ENCODE measurements around the gene PMPCA.

Gene PMPCA

GRCh38 chr9:136462664-136463063 lies 52.2 kb downstream of the PMPCA start:
- in situ Hi-C loops (cut with MboI; ENCODE audit: low pct_unique_long_range_greater_than_20kb, low sequenced_read_pairs, unreplicated experiment), result no loop called here

GRCh38 chr9:136463578-136463977 lies 53.1 kb downstream of the PMPCA start:
- no peak for TF ChIP-seq CTCF (IDR thresholded peaks at IDR 0.05; ENCODE audit: extremely low read depth, insufficient read depth, missing control alignments)
- in situ Hi-C loops (cut with MboI; ENCODE audit: low pct_unique_long_range_greater_than_20kb, low sequenced_read_pairs, unreplicated experiment), result no loop called here
- DNase-seq (ENCODE audit: low spot score), result no peak

More at GRCh38 chr9:136462664-136463063, 52.2 kb downstream of the PMPCA start:
- DNase-seq (ENCODE audit: low spot score), result no peak
- TF ChIP-seq CTCF (IDR thresholded peaks at IDR 0.05; ENCODE audit: extremely low read depth, insufficient read depth, missing control alignments), result no peak

GRCh38 chr9:136464241-136464640 lies 53.8 kb downstream of the PMPCA start:
- in situ Hi-C loops (cut with MboI; ENCODE audit: low pct_unique_long_range_greater_than_20kb, low sequenced_read_pairs, unreplicated experiment), result no loop called here
- DNase-seq (ENCODE audit: low spot score), result peak; percentile 25
- no peak for TF ChIP-seq CTCF (IDR thresholded peaks at IDR 0.05; ENCODE audit: extremely low read depth, insufficient read depth, missing control alignments)

- peak; percentile 24 for DNase-seq (ENCODE audit: low spot score)
- no peak for TF ChIP-seq CTCF (IDR thresholded peaks at IDR 0.05; ENCODE audit: extremely low read depth, insufficient read depth, missing control alignments)
- in situ Hi-C loops (cut with MboI; ENCODE audit: low pct_unique_long_range_greater_than_20kb, low sequenced_read_pairs, unreplicated experiment), result no loop called here
Observed at GRCh38 chr9:136465500-136466154, 55.2 kb downstream of the PMPCA start.

- no peak for TF ChIP-seq CTCF (IDR thresholded peaks at IDR 0.05; ENCODE audit: extremely low read depth, insufficient read depth, missing control alignments)
- in situ Hi-C loops (cut with MboI; ENCODE audit: low pct_unique_long_range_greater_than_20kb, low sequenced_read_pairs, unreplicated experiment), result no loop called here
Observed at GRCh38 chr9:136466155-136466541, 55.7 kb downstream of the PMPCA start.

GRCh38 chr9:136467766-136468165 lies 57.3 kb downstream of the PMPCA start:
- no peak for TF ChIP-seq CTCF (IDR thresholded peaks at IDR 0.05; ENCODE audit: extremely low read depth, insufficient read depth, missing control alignments)

More at GRCh38 chr9:136466155-136466541, 55.7 kb downstream of the PMPCA start:
- DNase-seq (ENCODE audit: low spot score), result no peak

More at GRCh38 chr9:136467766-136468165, 57.3 kb downstream of the PMPCA start:
- in situ Hi-C loops (cut with MboI; ENCODE audit: low pct_unique_long_range_greater_than_20kb, low sequenced_read_pairs, unreplicated experiment), result no loop called here
- no peak for DNase-seq (ENCODE audit: low spot score)
